Thyroid gland (tissue), 4 donors: Measurements from ENCODE around the gene RPS15.

Experiments
- POLR2A ChIP-seq, 2 donors: fragments of 450-650 bp; IDR thresholded peaks; one replicate each; pipeline ENCODE4 v1.6.1; 2017; ENCODE audit warnings: antibody characterized with exemption in 2 of 2, mild to moderate bottlenecking in 2 of 2, moderate library complexity in 1 of 2
- TF ChIP-seq, protein P1 (sequence below), 6 experiments: fragments of 200-600 bp in 3 of 6; fragments of 450-650 bp in 3 of 6; sonication (generic) in 3 of 6; IDR thresholded peaks; one replicate each; pipeline ENCODE4 v1.5.1; 2016 to 2019; ENCODE audit warnings: antibody characterized with exemption in 6 of 6, mild to moderate bottlenecking in 2 of 6, inconsistent platforms in 1 of 6, moderate library complexity in 1 of 6

DNA sequence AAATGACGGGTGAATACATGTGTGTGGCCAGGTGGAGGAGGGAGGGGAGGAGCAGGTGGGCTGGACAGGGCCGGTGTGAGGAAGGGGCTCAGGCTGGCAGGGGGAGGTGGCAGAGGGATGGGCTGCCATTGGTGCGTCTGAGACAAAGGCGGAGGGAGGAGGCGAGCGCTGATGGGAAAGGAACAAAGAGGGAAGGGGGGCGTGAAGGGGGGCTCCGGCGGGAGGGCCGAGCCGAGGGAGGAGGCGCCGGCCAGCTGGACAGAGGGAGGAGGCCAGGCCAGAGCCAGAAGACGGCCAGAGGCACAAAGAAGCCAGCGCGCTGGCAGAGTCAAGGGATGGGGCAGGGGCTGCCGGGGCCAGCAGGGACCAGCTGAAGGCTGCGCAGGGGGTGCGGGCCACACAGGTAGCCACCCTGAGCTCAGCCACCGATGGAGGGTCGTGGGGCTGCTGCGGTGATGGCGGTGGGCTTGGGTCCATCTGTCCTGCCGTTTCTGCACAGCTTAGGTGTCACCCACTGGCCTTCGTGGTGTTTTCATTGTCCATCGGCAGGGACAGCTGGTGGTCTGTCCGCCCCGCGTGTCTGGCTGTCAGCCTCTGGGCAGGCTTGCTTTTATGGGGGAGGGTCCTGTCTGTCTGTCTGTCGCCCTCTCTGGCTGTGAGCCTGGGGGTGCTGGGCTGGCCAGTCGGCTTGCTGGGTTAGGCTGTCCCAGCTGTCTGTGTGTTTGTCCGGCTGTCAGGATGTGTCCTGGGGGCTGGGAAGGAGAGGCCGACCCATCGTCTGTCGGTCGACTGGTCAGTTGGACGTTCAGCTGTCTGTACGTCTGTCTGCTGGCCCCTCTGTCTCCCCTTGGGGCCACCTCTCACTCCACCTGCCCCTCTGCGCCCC lies 14.0 kb downstream of the RPS15 start:
- no peak for TF ChIP-seq POLR2A (IDR thresholded peaks at IDR 0.05)
- TF ChIP-seq, protein P1, sequence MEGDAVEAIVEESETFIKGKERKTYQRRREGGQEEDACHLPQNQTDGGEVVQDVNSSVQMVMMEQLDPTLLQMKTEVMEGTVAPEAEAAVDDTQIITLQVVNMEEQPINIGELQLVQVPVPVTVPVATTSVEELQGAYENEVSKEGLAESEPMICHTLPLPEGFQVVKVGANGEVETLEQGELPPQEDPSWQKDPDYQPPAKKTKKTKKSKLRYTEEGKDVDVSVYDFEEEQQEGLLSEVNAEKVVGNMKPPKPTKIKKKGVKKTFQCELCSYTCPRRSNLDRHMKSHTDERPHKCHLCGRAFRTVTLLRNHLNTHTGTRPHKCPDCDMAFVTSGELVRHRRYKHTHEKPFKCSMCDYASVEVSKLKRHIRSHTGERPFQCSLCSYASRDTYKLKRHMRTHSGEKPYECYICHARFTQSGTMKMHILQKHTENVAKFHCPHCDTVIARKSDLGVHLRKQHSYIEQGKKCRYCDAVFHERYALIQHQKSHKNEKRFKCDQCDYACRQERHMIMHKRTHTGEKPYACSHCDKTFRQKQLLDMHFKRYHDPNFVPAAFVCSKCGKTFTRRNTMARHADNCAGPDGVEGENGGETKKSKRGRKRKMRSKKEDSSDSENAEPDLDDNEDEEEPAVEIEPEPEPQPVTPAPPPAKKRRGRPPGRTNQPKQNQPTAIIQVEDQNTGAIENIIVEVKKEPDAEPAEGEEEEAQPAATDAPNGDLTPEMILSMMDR (IDR thresholded peaks at IDR 0.05), result no peak
